Peyer's patch (tissue), 4 donors: Measurements from ENCODE around the gene DNAH14. TPM values are rescaled to one million over a fixed set of nuclear protein-coding genes. Genes with fewer than 3 reads are reported as not detected.
"Not testable (repeated sequence)": the region's sequence is repeated elsewhere in the genome, so short reads cannot be mapped to it uniquely, and the experiment has no call there.

ENCODE experiments used
- DNase-seq, 3 donors: peaks; one replicate each; pipeline ENCODE4 v3.0.0-alpha.2; 2017 to 2019
- H3K27ac ChIP-seq, 4 donors: fragments of 200-600 bp; sonication (generic); one replicate each; pipeline ENCODE4 v1.5.1; 2016 to 2019
- H3K27me3 ChIP-seq, 2 donors: fragments of 200-600 bp; sonication (generic); one replicate each; pipeline ENCODE4 v1.5.1; 2019
- H3K36me3 ChIP-seq, 3 donors: fragments of 200-600 bp; sonication (generic); one replicate each; pipeline ENCODE4 v1.5.1; 2016 to 2019
- H3K4me1 ChIP-seq, 4 donors: fragments of 200-600 bp; sonication (generic); one replicate each; pipeline ENCODE4 v1.5.1; 2016 to 2019
- H3K4me3 ChIP-seq, 4 donors: fragments of 200-600 bp; sonication (generic); 1 replicate in 3 of 4; 2 replicates in 1 of 4; pipeline ENCODE4 v1.5.1; 2016 to 2019; ENCODE audit warnings: mild to moderate bottlenecking in 1 of 4
- H3K9me3 ChIP-seq, 4 donors: fragments of 200-600 bp; sonication (generic); one replicate each; pipeline ENCODE4 v1.5.1; 2016 to 2019; ENCODE audit warnings: mild to moderate bottlenecking in 1 of 4
- CTCF ChIP-seq, 6 experiments: fragments of 450-650 bp in 4 of 6; fragments of 200-600 bp in 2 of 6; sonication (generic) in 1 of 6; IDR thresholded peaks; one replicate each; pipeline ENCODE4 v1.5.1; 2017 to 2019; ENCODE audit warnings: antibody characterized with exemption in 6 of 6, mild to moderate bottlenecking in 3 of 6, moderate library complexity in 1 of 6
- POLR2A ChIP-seq, 2 donors: fragments of 450-650 bp; IDR thresholded peaks; one replicate each; pipeline ENCODE4 v1.5.1; 2017; ENCODE audit warnings: antibody characterized with exemption in 2 of 2, mild to moderate bottlenecking in 2 of 2, moderate library complexity in 2 of 2
- total RNA-seq, 4 donors: library from RNA; depleted of rRNA; stranded (reverse); fragments of >200 nt; gene quantifications; one replicate each; pipeline ENCODE4 v1.1.0, GENCODE V29; 2016

DNAH14 gene
- total RNA-seq, 4 donors from 2014 or later: 6.5 to 11.0 (median 7.4) TPM

- no peaks in the 10 kb centered on the region for H3K4me1 ChIP-seq
- TF ChIP-seq CTCF (IDR thresholded peaks at IDR 0.05) (no peak), POLR2A (IDR thresholded peaks at IDR 0.05) (no peak)
- H3K4me3 ChIP-seq: no peak overlapping the region
- H3K27ac ChIP-seq: no peak overlapping the region
- no peaks in the 10 kb centered on the region for H3K36me3 ChIP-seq
- no peaks in the 10 kb centered on the region for H3K27me3 ChIP-seq
- no peaks in the 10 kb centered on the region for H3K9me3 ChIP-seq
- no peak for DNase-seq
Measured at GRCh38 chr1:225155555-225155954, 226.1 kb downstream of the DNAH14 start.

GRCh38 chr1:225156254-225156653 is 226.8 kb downstream of the DNAH14 start:
- Histone ChIP-seq H3K27me3 (no peaks in the 10 kb centered on the region), H3K4me1 (no peaks in the 10 kb centered on the region), H3K36me3 (no peaks in the 10 kb centered on the region), H3K4me3 (no peak overlapping the region), H3K27ac (no peak overlapping the region), H3K9me3 (no peaks in the 10 kb centered on the region)
- TF ChIP-seq CTCF (IDR thresholded peaks at IDR 0.05): no peak
- no peak for TF ChIP-seq POLR2A (IDR thresholded peaks at IDR 0.05)
- DNase-seq: no peak

- no peak for TF ChIP-seq CTCF (IDR thresholded peaks at IDR 0.05)
- TF ChIP-seq POLR2A (IDR thresholded peaks at IDR 0.05): no peak
- Histone ChIP-seq H3K9me3 (no peaks in the 10 kb centered on the region), H3K4me1 (no peaks in the 10 kb centered on the region), H3K27me3 (no peaks in the 10 kb centered on the region), H3K36me3 (no peaks in the 10 kb centered on the region), H3K27ac (no peak overlapping the region), H3K4me3 (no peak overlapping the region)
- DNase-seq: no peak
Measured at GRCh38 chr1:225158291-225158690, 228.8 kb downstream of the DNAH14 start.

GRCh38 chr1:225159793-225160192 is 230.3 kb downstream of the DNAH14 start:
- H3K36me3 ChIP-seq: no peaks in the 10 kb centered on the region
- H3K4me1 ChIP-seq: no peaks in the 10 kb centered on the region
- H3K4me3 ChIP-seq: no peak overlapping the region
- H3K27me3 ChIP-seq: no peaks in the 10 kb centered on the region
- H3K9me3 ChIP-seq: no peaks in the 10 kb centered on the region
- H3K27ac ChIP-seq: no peak overlapping the region
- DNase-seq: no peak
- no peak for TF ChIP-seq CTCF (IDR thresholded peaks at IDR 0.05)
- no peak for TF ChIP-seq POLR2A (IDR thresholded peaks at IDR 0.05)

- H3K36me3 ChIP-seq, H3K4me1 ChIP-seq, H3K27me3 ChIP-seq, DNase-seq, H3K27ac ChIP-seq, H3K4me3 ChIP-seq: not testable (repeated sequence)
- H3K9me3 ChIP-seq: peaks cover 0 to 19% (median 6%) of the 10 kb centered on the region in 4 donors
Measured at GRCh38 chr1:225177409-225177808, 247.9 kb downstream of the DNAH14 start.

GRCh38 chr1:225179686-225180085 is 250.2 kb downstream of the DNAH14 start:
- no peak for DNase-seq
- Histone ChIP-seq H3K4me1 (no peaks in the 10 kb centered on the region), H3K27me3 (no peaks in the 10 kb centered on the region), H3K9me3 (peaks cover 0 to 19% (median 6%) of the 10 kb centered on the region in 4 donors), H3K4me3 (no peak overlapping the region), H3K27ac (no peak overlapping the region), H3K36me3 (no peaks in the 10 kb centered on the region)
- TF ChIP-seq POLR2A (IDR thresholded peaks at IDR 0.05) (no peak), CTCF (IDR thresholded peaks at IDR 0.05) (no peak)
